Fibroblast of skin of abdomen (primary cell): ENCODE results near the gene FBN1.

Experiments used
- DNase-seq: peaks from one replicate; pipeline ENCODE4 v3.0.0-alpha.2; 2013

Gene FBN1

GRCh38 chr15:48393645-48394506, 251.6 kb downstream of the FBN1 start:
- peak; percentile 67 for DNase-seq

GRCh38 chr15:48392356-48392755, 253.2 kb downstream of the FBN1 start:
- DNase-seq = peak; percentile 53

- DNase-seq = no peak
Observed at GRCh38 chr15:48391950-48392349, 253.6 kb downstream of the FBN1 start.

- peak; percentile 72 for DNase-seq
Observed at GRCh38 chr15:48389691-48390143, 255.8 kb downstream of the FBN1 start.

- DNase-seq = no peak
Observed at GRCh38 chr15:48388910-48389309, 256.6 kb downstream of the FBN1 start.

- peak; percentile 39 for DNase-seq
Observed at GRCh38 chr15:48388016-48388851, 257.3 kb downstream of the FBN1 start.

- DNase-seq = peak; percentile 99
Observed at GRCh38 chr15:48385031-48385830, 260.3 kb downstream of the FBN1 start.

- DNase-seq = no peak
Observed at GRCh38 chr15:48384616-48385015, 260.9 kb downstream of the FBN1 start.

- DNase-seq = no peak
Observed at GRCh38 chr15:48383031-48383430, 262.5 kb downstream of the FBN1 start.

GRCh38 chr15:48381861-48382260, 263.6 kb downstream of the FBN1 start:
- DNase-seq = no peak

GRCh38 chr15:48380198-48380597, 265.3 kb downstream of the FBN1 start:
- DNase-seq = no peak

GRCh38 chr15:48375767-48376166, 269.7 kb downstream of the FBN1 start:
- no peak for DNase-seq

- DNase-seq = no peak
Observed at GRCh38 chr15:48374472-48374871, 271.0 kb downstream of the FBN1 start.

- peak; percentile 95 for DNase-seq
Observed at GRCh38 chr15:48373821-48374451, 271.6 kb downstream of the FBN1 start.

GRCh38 chr15:48371961-48372360, 273.5 kb downstream of the FBN1 start:
- DNase-seq = no peak

- no peak for DNase-seq
Observed at GRCh38 chr15:48371550-48371949, 274.0 kb downstream of the FBN1 start.

GRCh38 chr15:48370460-48370859, 275.0 kb downstream of the FBN1 start:
- DNase-seq = peak; percentile 74

GRCh38 chr15:48367483-48367882, 278.0 kb downstream of the FBN1 start:
- DNase-seq = no peak

- no peak for DNase-seq
Observed at GRCh38 chr15:48366584-48367312, 278.8 kb downstream of the FBN1 start.

- no peak for DNase-seq
Observed at GRCh38 chr15:48365575-48365974, 279.9 kb downstream of the FBN1 start.

GRCh38 chr15:48363474-48363873, 282.0 kb downstream of the FBN1 start:
- no peak for DNase-seq
